Dedifferentiated amniotic fluid mesenchymal stem cell (primary cell): Measurements from ENCODE around the gene STARD8.

ENCODE experiments used
- DNase-seq: peaks from one replicate; pipeline ENCODE4 v3.0.0-alpha.2; 2016; ENCODE audit errors: extremely low spot score

Gene STARD8

GRCh38 chrX:68749426-68749825, 102.0 kb downstream of the STARD8 start:
- no peak for DNase-seq

GRCh38 chrX:68750316-68750715, 102.8 kb downstream of the STARD8 start:
- no peak for DNase-seq

- DNase-seq: no peak
These were observed 103.9 kb downstream of the STARD8 start for GRCh38 chrX:68751372-68751771.

GRCh38 chrX:68753218-68753617, 105.8 kb downstream of the STARD8 start:
- no peak for DNase-seq

- DNase-seq: no peak
These were observed 106.9 kb downstream of the STARD8 start for GRCh38 chrX:68754406-68754805.

- DNase-seq: no peak
These were observed 108.2 kb downstream of the STARD8 start for GRCh38 chrX:68755616-68756125.

GRCh38 chrX:68757331-68757730, 109.9 kb downstream of the STARD8 start:
- DNase-seq: no peak

- DNase-seq: no peak
These were observed 110.3 kb downstream of the STARD8 start for GRCh38 chrX:68757731-68758130.

- DNase-seq: no peak
These were observed 111.2 kb downstream of the STARD8 start for GRCh38 chrX:68758671-68759070.

- DNase-seq: no peak
These were observed 113.6 kb downstream of the STARD8 start for GRCh38 chrX:68761086-68761485.

GRCh38 chrX:68762766-68763165, 115.3 kb downstream of the STARD8 start:
- no peak for DNase-seq

- DNase-seq: no peak
These were observed 116.0 kb downstream of the STARD8 start for GRCh38 chrX:68763481-68763880.
